ENCODE results near the gene ADAMTS12. TPM values are rescaled to one million over a fixed set of nuclear protein-coding genes. Genes with fewer than 3 reads are reported as not detected.

ADAMTS12 gene
- total RNA-seq, 4 donors from 2014 or later: 0.49 to 3.1 (median 2.5) TPM

DNA sequence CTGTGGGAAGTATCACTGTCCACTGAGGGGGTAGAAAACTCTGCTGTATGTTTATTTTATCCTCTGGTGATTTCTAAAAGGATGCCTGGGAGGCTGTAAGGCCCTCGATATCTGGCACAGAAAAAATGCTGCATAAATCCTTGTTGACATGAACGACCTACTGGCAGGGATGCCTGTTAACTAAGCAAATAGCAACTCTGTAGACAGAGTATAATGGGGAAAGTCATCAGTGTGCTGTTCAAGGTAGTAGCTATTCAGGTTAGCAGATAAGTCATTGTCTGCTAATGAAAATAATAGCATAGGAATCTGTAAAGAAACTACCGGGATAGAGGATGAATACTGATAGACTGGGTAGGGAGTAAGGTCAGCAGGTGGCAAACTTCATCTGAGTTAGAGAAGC is 256.2 kb downstream of the ADAMTS12 start:
- no peaks in the 10 kb centered on the region for H3K9me3 ChIP-seq
- no peaks in the 10 kb centered on the region for H3K36me3 ChIP-seq
- H3K27me3 ChIP-seq: no peaks in the 10 kb centered on the region
- TF ChIP-seq, protein P1, sequence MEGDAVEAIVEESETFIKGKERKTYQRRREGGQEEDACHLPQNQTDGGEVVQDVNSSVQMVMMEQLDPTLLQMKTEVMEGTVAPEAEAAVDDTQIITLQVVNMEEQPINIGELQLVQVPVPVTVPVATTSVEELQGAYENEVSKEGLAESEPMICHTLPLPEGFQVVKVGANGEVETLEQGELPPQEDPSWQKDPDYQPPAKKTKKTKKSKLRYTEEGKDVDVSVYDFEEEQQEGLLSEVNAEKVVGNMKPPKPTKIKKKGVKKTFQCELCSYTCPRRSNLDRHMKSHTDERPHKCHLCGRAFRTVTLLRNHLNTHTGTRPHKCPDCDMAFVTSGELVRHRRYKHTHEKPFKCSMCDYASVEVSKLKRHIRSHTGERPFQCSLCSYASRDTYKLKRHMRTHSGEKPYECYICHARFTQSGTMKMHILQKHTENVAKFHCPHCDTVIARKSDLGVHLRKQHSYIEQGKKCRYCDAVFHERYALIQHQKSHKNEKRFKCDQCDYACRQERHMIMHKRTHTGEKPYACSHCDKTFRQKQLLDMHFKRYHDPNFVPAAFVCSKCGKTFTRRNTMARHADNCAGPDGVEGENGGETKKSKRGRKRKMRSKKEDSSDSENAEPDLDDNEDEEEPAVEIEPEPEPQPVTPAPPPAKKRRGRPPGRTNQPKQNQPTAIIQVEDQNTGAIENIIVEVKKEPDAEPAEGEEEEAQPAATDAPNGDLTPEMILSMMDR (IDR thresholded peaks at IDR 0.05 in 4 of 5, conservative IDR thresholded peaks at IDR 0.05 in 1 of 5): no peak
- no peak for TF ChIP-seq POLR2A (IDR thresholded peaks at IDR 0.05)
- intact Hi-C loops (cut with DNase I; ENCODE audit: low total_unique reads): no loop called here
- no peaks in the 10 kb centered on the region for H3K4me1 ChIP-seq
- H3K4me3 ChIP-seq: no peak overlapping the region
- H3K27ac ChIP-seq: no peak overlapping the region
- ATAC-seq: no peak
- DNase-seq: no peak
- in situ Hi-C loops (cut with MboI; ENCODE audit: low sequenced_read_pairs in 4 of 4): no loop called here

DNA sequence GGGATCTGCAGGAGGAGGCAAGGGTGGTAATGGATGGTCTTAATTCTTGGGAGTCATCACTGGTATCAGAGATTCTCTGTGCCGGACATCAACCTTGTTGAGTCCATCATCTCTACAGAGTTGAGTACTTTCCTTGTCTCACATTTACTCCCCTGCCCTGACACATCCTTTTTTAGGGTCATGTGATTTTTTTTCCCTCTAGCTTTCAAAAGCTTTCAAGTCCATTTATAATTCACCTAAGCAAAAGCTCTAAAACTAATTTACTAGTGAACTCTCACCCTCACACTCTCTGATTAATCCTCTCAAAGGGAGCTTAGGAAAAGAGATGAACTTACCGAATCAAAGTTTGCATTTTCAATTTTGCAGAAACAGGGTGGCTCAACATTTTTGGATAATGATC is 258.1 kb downstream of the ADAMTS12 start:
- Histone ChIP-seq H3K4me1 (no peaks in the 10 kb centered on the region), H3K36me3 (no peaks in the 10 kb centered on the region), H3K27me3 (no peaks in the 10 kb centered on the region), H3K9me3 (no peaks in the 10 kb centered on the region), H3K4me3 (no peak overlapping the region), H3K27ac (no peak overlapping the region)
- TF ChIP-seq, protein P1 (IDR thresholded peaks at IDR 0.05 in 4 of 5, conservative IDR thresholded peaks at IDR 0.05 in 1 of 5): no peak
- no peak for TF ChIP-seq POLR2A (IDR thresholded peaks at IDR 0.05)
- in situ Hi-C loops (cut with MboI; ENCODE audit: low sequenced_read_pairs in 4 of 4): no loop called here
- ATAC-seq: no peak
- intact Hi-C loops (cut with DNase I; ENCODE audit: low total_unique reads): no loop called here
- no peak for DNase-seq

DNA sequence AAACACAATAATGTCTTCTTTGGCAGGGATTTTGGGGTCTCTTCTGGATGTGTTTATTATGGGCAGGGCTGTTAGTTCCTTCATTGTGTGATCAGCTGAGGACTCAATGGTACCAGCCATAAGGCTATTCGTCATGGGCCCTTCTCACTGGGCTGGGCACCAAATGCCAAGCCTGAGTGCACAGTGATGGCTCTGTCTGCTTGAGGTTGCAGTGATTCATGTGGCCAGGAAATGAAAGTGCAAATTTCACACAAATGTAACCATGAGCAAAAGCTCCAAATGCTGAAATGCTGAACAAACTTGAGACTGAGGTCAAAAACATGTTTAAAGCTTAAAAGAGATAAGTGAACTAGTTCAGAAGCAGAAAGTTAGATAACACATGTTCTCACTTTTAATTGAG is 260.0 kb downstream of the ADAMTS12 start:
- intact Hi-C loops (cut with DNase I; ENCODE audit: low total_unique reads): no loop called here
- Histone ChIP-seq H3K4me1 (no peaks in the 10 kb centered on the region), H3K27me3 (no peaks in the 10 kb centered on the region), H3K27ac (no peak overlapping the region), H3K36me3 (no peaks in the 10 kb centered on the region), H3K4me3 (no peak overlapping the region), H3K9me3 (no peaks in the 10 kb centered on the region)
- ATAC-seq (no peak), DNase-seq (no peak)
- TF ChIP-seq, protein P1 (IDR thresholded peaks at IDR 0.05 in 4 of 5, conservative IDR thresholded peaks at IDR 0.05 in 1 of 5): no peak
- TF ChIP-seq POLR2A (IDR thresholded peaks at IDR 0.05): no peak
- in situ Hi-C loops (cut with MboI; ENCODE audit: low sequenced_read_pairs in 4 of 4): no loop called here

DNA sequence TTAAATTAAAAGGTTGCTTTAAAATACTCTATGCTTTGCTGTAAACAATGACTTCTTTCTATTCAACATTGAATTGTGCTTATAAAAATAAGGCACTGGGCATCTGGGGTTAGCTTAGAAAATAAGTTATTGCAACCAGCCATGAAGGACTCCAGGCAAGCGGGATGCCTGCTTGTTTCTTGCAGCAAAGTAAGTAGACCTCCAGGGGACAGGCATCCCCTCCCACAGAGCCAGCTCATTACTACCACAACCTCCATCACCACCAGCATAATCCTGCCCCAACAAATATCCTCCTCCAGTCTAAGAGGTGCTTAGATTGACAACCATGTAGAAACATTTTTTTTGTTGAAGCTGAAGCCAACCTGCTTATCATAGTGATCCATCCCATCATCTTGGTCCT is 260.7 kb downstream of the ADAMTS12 start:
- intact Hi-C loops (cut with DNase I; ENCODE audit: low total_unique reads) (no loop called here), in situ Hi-C loops (cut with MboI; ENCODE audit: low sequenced_read_pairs in 4 of 4) (no loop called here)
- ATAC-seq (no peak), DNase-seq (no peak)
- Histone ChIP-seq H3K27me3 (no peaks in the 10 kb centered on the region), H3K9me3 (no peaks in the 10 kb centered on the region), H3K4me3 (no peak overlapping the region), H3K4me1 (no peaks in the 10 kb centered on the region), H3K36me3 (no peaks in the 10 kb centered on the region), H3K27ac (no peak overlapping the region)
- TF ChIP-seq POLR2A (IDR thresholded peaks at IDR 0.05): no peak
- TF ChIP-seq, protein P1 (IDR thresholded peaks at IDR 0.05 in 4 of 5, conservative IDR thresholded peaks at IDR 0.05 in 1 of 5): no peak

DNA sequence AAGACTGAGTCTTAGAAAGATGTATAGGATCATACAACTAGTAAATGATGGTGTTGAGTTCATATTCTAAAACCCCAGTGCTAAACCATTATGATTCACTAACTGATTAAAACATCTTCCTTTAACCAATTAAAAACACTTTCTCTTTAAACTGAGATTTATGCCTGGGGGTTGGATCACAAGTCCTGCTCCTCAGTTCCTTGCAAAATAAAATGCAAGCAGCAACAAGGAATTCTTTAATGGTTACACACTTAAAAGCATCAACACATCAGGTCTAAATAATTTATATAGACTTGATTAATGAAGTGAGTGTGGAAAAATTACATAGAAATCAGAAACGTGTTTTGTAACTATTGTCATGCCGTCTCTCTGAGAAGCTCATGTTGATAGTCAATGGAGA is 261.8 kb downstream of the ADAMTS12 start:
- no peak for DNase-seq
- no peaks in the 10 kb centered on the region for H3K4me1 ChIP-seq
- H3K36me3 ChIP-seq: no peaks in the 10 kb centered on the region
- TF ChIP-seq POLR2A (IDR thresholded peaks at IDR 0.05): no peak
- TF ChIP-seq, protein P1 (IDR thresholded peaks at IDR 0.05 in 4 of 5, conservative IDR thresholded peaks at IDR 0.05 in 1 of 5): no peak
- in situ Hi-C loops (cut with MboI; ENCODE audit: low sequenced_read_pairs in 4 of 4): no loop called here
- no peak overlapping the region for H3K27ac ChIP-seq
- H3K9me3 ChIP-seq: no peaks in the 10 kb centered on the region
- no peaks in the 10 kb centered on the region for H3K27me3 ChIP-seq
- intact Hi-C loops (cut with DNase I; ENCODE audit: low total_unique reads): no loop called here
- ATAC-seq: no peak
- no peak overlapping the region for H3K4me3 ChIP-seq
